Lung (tissue), 12 donors: ENCODE data around the gene CACUL1. TPM values are rescaled to one million over a fixed set of nuclear protein-coding genes. Genes with fewer than 3 reads are reported as not detected.
A peak's percentile ranks its signal among the peaks of the same experiment; 100 is the strongest.

Source experiments
- ATAC-seq: fragments of 200-7000 bp; cut with Tn5 transposase; one replicate; pipeline ENCODE4 v1.9.1; 2020; ENCODE audit warnings: moderate number of reproducible peaks; ENCODE audit not compliant: insufficient read depth, low FRiP score
- DNase-seq, 3 donors: peaks; one replicate each; pipeline ENCODE4 v3.0.0-alpha.2; 2013 to 2017
- H3K27ac ChIP-seq, 2 donors: one replicate each; pipeline ENCODE4 v1.5.1; 2013; ENCODE audit warnings: mild to moderate bottlenecking in 2 of 2, moderate library complexity in 2 of 2, control low read depth in 1 of 2, inconsistent platforms in 1 of 2, low read depth in 1 of 2, low read length in 1 of 2
- H3K27me3 ChIP-seq, 3 donors: one replicate each; pipeline ENCODE4 v1.5.1; 2013; ENCODE audit warnings: low read length in 2 of 3; ENCODE audit not compliant: control insufficient read depth in 3 of 3, insufficient read depth in 3 of 3
- H3K36me3 ChIP-seq, 4 donors: one replicate each; pipeline ENCODE4 v1.5.1; 2013; ENCODE audit warnings: low read length in 4 of 4, mild to moderate bottlenecking in 1 of 4, moderate library complexity in 1 of 4; ENCODE audit not compliant: control insufficient read depth in 4 of 4, insufficient read depth in 4 of 4
- H3K4me1 ChIP-seq, 5 donors: one replicate each; pipeline ENCODE4 v1.5.1; 2013; ENCODE audit warnings: low read length in 5 of 5, mild to moderate bottlenecking in 2 of 5, moderate library complexity in 1 of 5; ENCODE audit not compliant: control insufficient read depth in 5 of 5, insufficient read depth in 5 of 5
- H3K4me3 ChIP-seq: one replicate; pipeline ENCODE4 v1.5.1; 2013; ENCODE audit warnings: mild to moderate bottlenecking, control low read depth, moderate library complexity
- H3K9ac ChIP-seq, 2 donors: one replicate each; pipeline ENCODE4 v1.5.1; 2013; ENCODE audit warnings: low read length in 2 of 2, control low read depth in 1 of 2; ENCODE audit not compliant: insufficient read depth in 1 of 2
- H3K9me3 ChIP-seq, 4 donors: one replicate each; pipeline ENCODE4 v1.5.1; 2013; ENCODE audit warnings: low read length in 3 of 4, mild to moderate bottlenecking in 1 of 4, moderate library complexity in 1 of 4; ENCODE audit not compliant: control insufficient read depth in 4 of 4, insufficient read depth in 3 of 4
- CTCF ChIP-seq: IDR thresholded peaks from 2 replicates; pipeline ENCODE4 v1.5.1; 2012; ENCODE audit warnings: mild to moderate bottlenecking; ENCODE audit errors: control extremely low read depth, extremely low read depth
- WGBS, 2 donors: extraction: QIAGEN DNeasy Blood & Tissue Kit; methylation state at CpG; one replicate each; pipeline ENCODE4 v1.1.7; 2013; 5-methylcytosine and 5-hydroxymethylcytosine counted together
- polyA plus RNA-seq, 2 donors: library from polyadenylated mRNA; stranded (reverse); fragments of 200-250 nt; gene quantifications; one replicate each; pipeline ENCODE4 v1.2.1, GENCODE V29; 2013
- total RNA-seq, 2 donors: library from RNA; depleted of rRNA in 1 of 2; stranded (reverse); fragments of >200 nt in 1 of 2; gene quantifications; one replicate each; pipeline ENCODE4 v1.2.1, GENCODE V29; 2014 to 2021
- donor health status: control.
- donor health status: control.
- donor health status: Bipolar disorder and iron deficiency.
- donor health status: healthy.
- donor health status: DM: yes; HTN: yes; CAD: no.

Gene CACUL1
- total and polyA plus RNA-seq, 4 donors: 7.9 to 66.3 (median 23.0) TPM

DNA sequence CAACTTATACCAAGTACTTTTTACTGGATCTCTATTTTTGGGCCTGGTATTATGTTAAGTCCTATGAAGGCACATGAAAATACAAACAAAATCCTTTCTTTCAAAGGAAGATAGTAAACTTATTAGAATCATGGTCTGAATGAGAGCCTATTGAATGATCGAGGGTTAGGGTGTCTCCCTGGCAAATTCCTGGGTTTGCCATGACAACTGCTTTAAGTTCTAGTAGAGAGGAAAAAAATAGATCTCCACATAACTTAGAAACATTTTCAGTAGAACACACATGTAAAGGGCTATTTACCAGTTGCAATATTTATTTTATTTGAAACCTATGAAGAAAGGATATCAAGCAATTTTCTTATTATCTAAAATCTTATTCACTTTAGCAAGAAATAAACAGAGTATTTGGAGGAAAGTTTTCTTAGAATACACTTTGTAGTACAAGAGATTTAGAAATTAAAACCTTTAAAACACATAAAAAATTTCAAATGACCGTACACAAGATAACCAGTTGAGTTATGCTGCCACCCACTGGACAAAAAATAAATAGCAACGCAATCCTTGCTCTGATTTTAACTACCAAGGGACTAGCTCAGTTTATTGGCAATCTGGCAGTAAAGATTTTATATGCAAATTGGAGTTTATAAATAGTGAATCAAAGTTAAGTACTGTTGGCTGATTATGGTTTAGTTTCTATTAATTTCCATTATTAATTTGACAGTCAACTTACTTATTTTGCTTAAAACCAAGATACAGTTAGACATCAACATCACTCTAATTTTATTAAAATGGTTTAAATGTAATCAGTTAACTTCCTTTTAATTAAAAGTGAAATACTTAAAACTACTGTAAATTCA lies 33.9 kb downstream of the CACUL1 start:
- no peak for ATAC-seq
- Histone ChIP-seq H3K36me3 (peaks cover 0 to 7% (median 5%) of the 10 kb centered on the region in 4 donors), H3K9ac (peak overlapping the region in 1 of 2 donors; percentile 13), H3K4me1 (peaks cover 0 to 17% (median 7%) of the 10 kb centered on the region in 5 donors), H3K27ac (no peak overlapping the region), H3K27me3 (no peaks in the 10 kb centered on the region), H3K4me3 (no peak overlapping the region), H3K9me3 (no peaks in the 10 kb centered on the region)
- 32 to 35% methylated on average over 3 of the region's 3 CpGs for WGBS, 2 donors
- peak; percentile 40 to 76 (median 71) for DNase-seq
- peak; percentile 69 for TF ChIP-seq CTCF

GRCh38 chr10:118714366-118714765 lies 40.4 kb downstream of the CACUL1 start:
- no peak for TF ChIP-seq CTCF
- no peaks in the 10 kb centered on the region for H3K9me3 ChIP-seq
- ATAC-seq (no peak), DNase-seq (no peak)
- 93 to 95% methylated on average over 3 of the region's 3 CpGs for WGBS, 2 donors
- no peaks in the 10 kb centered on the region for H3K4me1 ChIP-seq
- H3K9ac ChIP-seq: no peak overlapping the region
- no peak overlapping the region for H3K27ac ChIP-seq
- H3K27me3 ChIP-seq: no peaks in the 10 kb centered on the region
- H3K36me3 ChIP-seq: peaks cover 0 to 9% (median 5%) of the 10 kb centered on the region in 4 donors
- H3K4me3 ChIP-seq: no peak overlapping the region

DNA sequence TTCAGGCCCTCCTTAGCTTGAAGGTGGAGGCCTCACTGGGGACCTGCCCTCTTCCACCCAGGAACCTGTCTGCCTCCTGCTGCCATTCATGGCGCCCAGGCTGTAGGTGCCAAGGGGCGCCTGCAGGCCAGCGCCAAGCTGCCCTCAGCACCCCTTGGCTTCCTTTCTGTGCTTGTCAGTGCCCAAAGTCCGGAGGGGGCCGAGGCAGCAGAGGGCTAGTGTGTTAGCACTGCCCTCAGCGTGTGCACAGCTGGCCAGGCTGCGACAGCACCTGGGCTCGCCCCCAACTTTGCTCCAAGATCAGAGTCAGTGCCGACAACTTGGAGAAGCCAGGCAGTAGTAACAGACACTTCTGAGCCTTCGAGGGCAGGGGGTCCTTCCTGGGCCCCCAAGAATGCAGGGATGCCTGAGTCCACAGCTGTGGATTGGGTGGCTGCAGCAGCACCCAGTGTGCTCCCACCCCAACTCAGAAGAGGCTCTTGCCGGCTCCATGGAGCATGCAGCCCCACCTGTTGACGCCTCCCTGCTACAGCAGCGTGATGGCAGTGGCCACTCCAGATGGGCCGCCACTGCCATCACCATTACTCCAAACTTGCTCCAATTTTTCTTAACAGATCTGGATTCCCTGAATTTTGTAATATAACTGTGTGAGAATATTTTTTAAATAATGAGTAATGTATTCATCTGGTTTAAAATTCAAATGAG lies 41.7 kb downstream of the CACUL1 start:
- H3K36me3 ChIP-seq: peaks cover 0 to 8% (median 5%) of the 10 kb centered on the region in 4 donors
- 96 to 97% methylated on average over 14 of the region's 14 CpGs for WGBS, 2 donors
- no peak overlapping the region for H3K27ac ChIP-seq
- no peaks in the 10 kb centered on the region for H3K4me1 ChIP-seq
- H3K9me3 ChIP-seq: no peaks in the 10 kb centered on the region
- no peaks in the 10 kb centered on the region for H3K27me3 ChIP-seq
- no peak overlapping the region for H3K9ac ChIP-seq
- H3K4me3 ChIP-seq: no peak overlapping the region
- DNase-seq (no peak), ATAC-seq (no peak)
- no peak for TF ChIP-seq CTCF
